ENCODE measurements around the gene TPM1.

TPM1 gene

GRCh38 chr15:63072023-63072650 lies 29.6 kb downstream of the TPM1 start:
- Histone ChIP-seq H3K4me1 (ENCODE audit: control insufficient read depth, low read depth, low read length) (peaks cover 24% of the 10 kb centered on the region), H3K27ac (ENCODE audit: low read length) (no peak overlapping the region), H3K27me3 (ENCODE audit: control insufficient read depth, insufficient read depth, low read length) (no peaks in the 10 kb centered on the region), H3K9ac (ENCODE audit: low read length) (no peak overlapping the region), H3K4me3 (ENCODE audit: low read length) (no peak overlapping the region), H3K9me3 (ENCODE audit: control insufficient read depth, low read depth, low read length) (no peaks in the 10 kb centered on the region), H3K36me3 (ENCODE audit: control insufficient read depth, low read depth, low read length) (peaks cover 39% of the 10 kb centered on the region)

- no peaks in the 10 kb centered on the region for H3K27me3 ChIP-seq (ENCODE audit: control insufficient read depth, insufficient read depth, low read length)
- peaks cover 31% of the 10 kb centered on the region for H3K4me1 ChIP-seq (ENCODE audit: control insufficient read depth, low read depth, low read length)
- no peak overlapping the region for H3K27ac ChIP-seq (ENCODE audit: low read length)
These were observed 30.3 kb downstream of the TPM1 start for GRCh38 chr15:63072809-63073277.

GRCh38 chr15:63073497-63074172 lies 31.1 kb downstream of the TPM1 start:
- H3K27ac ChIP-seq (ENCODE audit: low read length): no peak overlapping the region
- H3K9me3 ChIP-seq (ENCODE audit: control insufficient read depth, low read depth, low read length): no peaks in the 10 kb centered on the region
- H3K4me3 ChIP-seq (ENCODE audit: low read length): no peak overlapping the region
- H3K27me3 ChIP-seq (ENCODE audit: control insufficient read depth, insufficient read depth, low read length): no peaks in the 10 kb centered on the region
- no peak overlapping the region for H3K9ac ChIP-seq (ENCODE audit: low read length)
- H3K36me3 ChIP-seq (ENCODE audit: control insufficient read depth, low read depth, low read length): peaks cover 24% of the 10 kb centered on the region
- H3K4me1 ChIP-seq (ENCODE audit: control insufficient read depth, low read depth, low read length): peaks cover 39% of the 10 kb centered on the region

More at GRCh38 chr15:63072809-63073277, 30.3 kb downstream of the TPM1 start:
- H3K36me3 ChIP-seq (ENCODE audit: control insufficient read depth, low read depth, low read length): peaks cover 32% of the 10 kb centered on the region
- H3K9me3 ChIP-seq (ENCODE audit: control insufficient read depth, low read depth, low read length): no peaks in the 10 kb centered on the region
- H3K4me3 ChIP-seq (ENCODE audit: low read length): no peak overlapping the region
- no peak overlapping the region for H3K9ac ChIP-seq (ENCODE audit: low read length)

- peak overlapping the region; percentile 14 for H3K27ac ChIP-seq (ENCODE audit: low read length)
- H3K9ac ChIP-seq (ENCODE audit: low read length): peak overlapping the region; percentile 28
- H3K27me3 ChIP-seq (ENCODE audit: control insufficient read depth, insufficient read depth, low read length): no peaks in the 10 kb centered on the region
- peaks cover 17% of the 10 kb centered on the region for H3K36me3 ChIP-seq (ENCODE audit: control insufficient read depth, low read depth, low read length)
- no peaks in the 10 kb centered on the region for H3K9me3 ChIP-seq (ENCODE audit: control insufficient read depth, low read depth, low read length)
- peak overlapping the region; percentile 8 for H3K4me3 ChIP-seq (ENCODE audit: low read length)
- H3K4me1 ChIP-seq (ENCODE audit: control insufficient read depth, low read depth, low read length): peaks cover 43% of the 10 kb centered on the region
These were observed 32.8 kb downstream of the TPM1 start for GRCh38 chr15:63075015-63075983.

GRCh38 chr15:63075984-63076713 lies 33.6 kb downstream of the TPM1 start:
- Histone ChIP-seq H3K9me3 (ENCODE audit: control insufficient read depth, low read depth, low read length) (no peaks in the 10 kb centered on the region), H3K9ac (ENCODE audit: low read length) (peak overlapping the region; percentile 28), H3K36me3 (ENCODE audit: control insufficient read depth, low read depth, low read length) (peaks cover 8% of the 10 kb centered on the region), H3K4me1 (ENCODE audit: control insufficient read depth, low read depth, low read length) (peaks cover 47% of the 10 kb centered on the region), H3K27ac (ENCODE audit: low read length) (peak overlapping the region; percentile 14), H3K27me3 (ENCODE audit: control insufficient read depth, insufficient read depth, low read length) (no peaks in the 10 kb centered on the region), H3K4me3 (ENCODE audit: low read length) (peak overlapping the region; percentile 14)

GRCh38 chr15:63076714-63077046 lies 34.1 kb downstream of the TPM1 start:
- Histone ChIP-seq H3K27ac (ENCODE audit: low read length) (peak overlapping the region; percentile 3), H3K9ac (ENCODE audit: low read length) (peak overlapping the region; percentile 1), H3K4me3 (ENCODE audit: low read length) (peak overlapping the region; percentile 14), H3K9me3 (ENCODE audit: control insufficient read depth, low read depth, low read length) (no peaks in the 10 kb centered on the region), H3K36me3 (ENCODE audit: control insufficient read depth, low read depth, low read length) (peaks cover 3% of the 10 kb centered on the region), H3K27me3 (ENCODE audit: control insufficient read depth, insufficient read depth, low read length) (no peaks in the 10 kb centered on the region), H3K4me1 (ENCODE audit: control insufficient read depth, low read depth, low read length) (peaks cover 47% of the 10 kb centered on the region)

GRCh38 chr15:63077952-63078351 lies 35.4 kb downstream of the TPM1 start:
- H3K36me3 ChIP-seq (ENCODE audit: control insufficient read depth, low read depth, low read length): no peaks in the 10 kb centered on the region
- H3K27me3 ChIP-seq (ENCODE audit: control insufficient read depth, insufficient read depth, low read length): no peaks in the 10 kb centered on the region
- H3K4me3 ChIP-seq (ENCODE audit: low read length): no peak overlapping the region
- H3K27ac ChIP-seq (ENCODE audit: low read length): peak overlapping the region; percentile 33
- peaks cover 51% of the 10 kb centered on the region for H3K4me1 ChIP-seq (ENCODE audit: control insufficient read depth, low read depth, low read length)
- H3K9me3 ChIP-seq (ENCODE audit: control insufficient read depth, low read depth, low read length): no peaks in the 10 kb centered on the region
- H3K9ac ChIP-seq (ENCODE audit: low read length): peak overlapping the region; percentile 1

GRCh38 chr15:63079947-63080626 lies 37.5 kb downstream of the TPM1 start:
- Histone ChIP-seq H3K9ac (ENCODE audit: low read length) (no peak overlapping the region), H3K27ac (ENCODE audit: low read length) (no peak overlapping the region), H3K36me3 (ENCODE audit: control insufficient read depth, low read depth, low read length) (no peaks in the 10 kb centered on the region), H3K9me3 (ENCODE audit: control insufficient read depth, low read depth, low read length) (no peaks in the 10 kb centered on the region), H3K4me1 (ENCODE audit: control insufficient read depth, low read depth, low read length) (peaks cover 51% of the 10 kb centered on the region), H3K27me3 (ENCODE audit: control insufficient read depth, insufficient read depth, low read length) (no peaks in the 10 kb centered on the region), H3K4me3 (ENCODE audit: low read length) (no peak overlapping the region)

GRCh38 chr15:63080634-63081250 lies 38.2 kb downstream of the TPM1 start:
- Histone ChIP-seq H3K4me3 (ENCODE audit: low read length) (no peak overlapping the region), H3K4me1 (ENCODE audit: control insufficient read depth, low read depth, low read length) (peaks cover 45% of the 10 kb centered on the region), H3K9me3 (ENCODE audit: control insufficient read depth, low read depth, low read length) (no peaks in the 10 kb centered on the region), H3K9ac (ENCODE audit: low read length) (no peak overlapping the region), H3K36me3 (ENCODE audit: control insufficient read depth, low read depth, low read length) (no peaks in the 10 kb centered on the region), H3K27me3 (ENCODE audit: control insufficient read depth, insufficient read depth, low read length) (no peaks in the 10 kb centered on the region), H3K27ac (ENCODE audit: low read length) (no peak overlapping the region)

- H3K27ac ChIP-seq (ENCODE audit: low read length): no peak overlapping the region
- no peaks in the 10 kb centered on the region for H3K36me3 ChIP-seq (ENCODE audit: control insufficient read depth, low read depth, low read length)
- H3K4me1 ChIP-seq (ENCODE audit: control insufficient read depth, low read depth, low read length): peaks cover 39% of the 10 kb centered on the region
- H3K9ac ChIP-seq (ENCODE audit: low read length): no peak overlapping the region
- H3K9me3 ChIP-seq (ENCODE audit: control insufficient read depth, low read depth, low read length): no peaks in the 10 kb centered on the region
- no peaks in the 10 kb centered on the region for H3K27me3 ChIP-seq (ENCODE audit: control insufficient read depth, insufficient read depth, low read length)
- H3K4me3 ChIP-seq (ENCODE audit: low read length): no peak overlapping the region
These were observed 39.8 kb downstream of the TPM1 start for GRCh38 chr15:63082366-63082765.
